IPS-15b (cell line): ENCODE results near the gene DGUOK.

Source experiments
- H3K27me3 ChIP-seq: one replicate; pipeline ENCODE4 v1.6.1; 2013; ENCODE audit warnings: low read length; ENCODE audit not compliant: control insufficient read depth, insufficient read depth
- H3K36me3 ChIP-seq: one replicate; pipeline ENCODE4 v1.6.1; 2013; ENCODE audit warnings: low read length; ENCODE audit not compliant: control insufficient read depth, insufficient read depth
- H3K4me1 ChIP-seq: one replicate; pipeline ENCODE4 v1.6.1; 2013; ENCODE audit warnings: mild to moderate bottlenecking, low read length; ENCODE audit not compliant: control insufficient read depth, insufficient read depth
- H3K4me3 ChIP-seq: one replicate; pipeline ENCODE4 v1.5.1; 2013; ENCODE audit warnings: low read depth, low read length
- H3K9ac ChIP-seq: one replicate; pipeline ENCODE4 v1.6.1; 2013; ENCODE audit warnings: low read depth, mild to moderate bottlenecking, low read length
- H3K9me3 ChIP-seq: one replicate; pipeline ENCODE4 v1.6.1; 2013; ENCODE audit warnings: mild to moderate bottlenecking, low read length; ENCODE audit not compliant: control insufficient read depth, insufficient read depth

Gene DGUOK

DNA sequence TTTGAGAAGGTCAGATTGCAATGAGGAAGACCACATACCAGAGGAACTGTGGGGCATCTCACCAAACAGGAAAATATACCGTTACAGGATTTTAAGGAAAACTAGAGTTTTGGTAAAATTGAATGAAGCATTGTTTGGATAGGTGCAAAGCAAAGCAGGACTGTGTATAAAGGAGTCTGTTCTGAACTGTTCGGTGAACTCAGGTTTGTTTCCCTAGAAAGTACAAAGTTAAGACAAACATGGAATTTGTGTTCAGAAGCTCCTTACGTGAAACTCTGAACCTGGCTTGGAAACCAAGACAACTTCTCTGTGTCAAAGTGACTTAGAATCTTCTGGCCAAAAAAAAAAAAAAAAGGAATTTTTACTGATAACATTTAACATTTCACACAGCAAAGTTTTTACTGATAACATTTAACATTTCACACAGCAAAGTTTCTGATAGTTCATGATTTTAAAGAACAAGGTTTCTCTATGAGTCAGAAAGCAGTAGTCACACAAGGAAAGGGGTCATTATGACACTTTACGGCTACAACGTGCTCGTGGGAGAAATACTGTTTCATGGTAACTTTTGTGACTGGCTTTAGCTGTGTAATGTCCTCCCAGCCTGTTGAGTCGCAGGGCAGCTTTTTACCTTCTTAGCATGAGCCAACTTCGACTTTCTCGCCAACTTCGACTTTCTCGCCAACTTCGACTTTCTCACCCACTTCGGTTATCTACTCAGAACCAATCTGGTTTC, 36.9 kb downstream of the DGUOK start:
- Histone ChIP-seq H3K36me3 (no peaks in the 10 kb centered on the region), H3K9ac (no peak overlapping the region), H3K27me3 (peaks cover 3% of the 10 kb centered on the region), H3K9me3 (no peaks in the 10 kb centered on the region), H3K4me3 (no peak overlapping the region), H3K4me1 (peaks cover 2% of the 10 kb centered on the region)

DNA sequence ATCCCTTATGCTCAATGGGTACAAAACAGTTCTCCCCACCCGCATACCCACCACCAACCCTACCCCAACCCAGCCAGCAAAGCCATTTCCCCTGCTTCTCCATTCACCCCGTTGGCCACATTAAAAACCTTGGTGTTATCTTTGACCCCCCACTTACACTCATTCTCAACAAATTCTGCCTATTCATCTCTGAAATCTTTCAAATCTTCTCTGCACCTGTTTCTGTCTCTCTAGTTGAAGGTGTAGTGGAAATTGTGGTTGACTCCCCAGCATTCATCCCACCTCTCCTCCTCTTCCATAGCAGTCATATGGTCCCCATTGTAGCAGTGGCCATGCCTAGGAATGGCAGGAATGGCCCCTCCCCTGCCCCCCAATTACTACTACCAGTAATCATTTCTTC, 37.5 kb downstream of the DGUOK start:
- H3K27me3 ChIP-seq: peaks cover 3% of the 10 kb centered on the region
- H3K4me3 ChIP-seq: no peak overlapping the region
- H3K4me1 ChIP-seq: peaks cover 2% of the 10 kb centered on the region
- H3K9me3 ChIP-seq: no peaks in the 10 kb centered on the region
- H3K9ac ChIP-seq: no peak overlapping the region
- H3K36me3 ChIP-seq: no peaks in the 10 kb centered on the region

DNA sequence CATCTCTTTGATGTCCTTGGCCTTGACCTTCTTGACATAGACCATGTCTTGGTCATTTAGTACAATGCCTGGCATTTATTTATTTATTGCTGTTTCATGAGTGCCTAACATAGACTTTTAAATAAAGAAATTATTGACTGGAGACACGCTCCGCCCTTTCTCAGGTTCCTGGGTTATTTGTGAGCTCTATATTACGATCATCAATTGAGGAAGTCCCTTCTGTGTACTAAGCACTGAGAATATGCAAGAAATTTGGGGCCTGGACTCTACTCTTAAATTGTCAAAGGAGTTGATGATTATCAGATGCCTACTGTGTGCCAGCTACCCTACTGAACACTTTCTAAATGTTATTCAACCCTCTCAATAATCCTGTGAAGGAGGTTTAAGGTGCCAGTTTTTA, 38.4 kb downstream of the DGUOK start:
- Histone ChIP-seq H3K4me1 (peaks cover 2% of the 10 kb centered on the region), H3K9ac (no peak overlapping the region), H3K27me3 (peaks cover 3% of the 10 kb centered on the region), H3K4me3 (no peak overlapping the region), H3K9me3 (no peaks in the 10 kb centered on the region), H3K36me3 (no peaks in the 10 kb centered on the region)

GRCh38 chr2:73968357-73968937, 41.8 kb downstream of the DGUOK start:
- Histone ChIP-seq H3K36me3 (no peaks in the 10 kb centered on the region), H3K4me3 (no peak overlapping the region)

GRCh38 chr2:73969356-73969755, 42.7 kb downstream of the DGUOK start:
- Histone ChIP-seq H3K4me1 (peaks cover 7% of the 10 kb centered on the region), H3K27me3 (peaks cover 3% of the 10 kb centered on the region), H3K4me3 (no peak overlapping the region), H3K9me3 (no peaks in the 10 kb centered on the region), H3K36me3 (no peaks in the 10 kb centered on the region), H3K9ac (no peak overlapping the region)

More at GRCh38 chr2:73968357-73968937, 41.8 kb downstream of the DGUOK start:
- Histone ChIP-seq H3K27me3 (peaks cover 3% of the 10 kb centered on the region), H3K9ac (no peak overlapping the region), H3K4me1 (peaks cover 7% of the 10 kb centered on the region), H3K9me3 (no peaks in the 10 kb centered on the region)

DNA sequence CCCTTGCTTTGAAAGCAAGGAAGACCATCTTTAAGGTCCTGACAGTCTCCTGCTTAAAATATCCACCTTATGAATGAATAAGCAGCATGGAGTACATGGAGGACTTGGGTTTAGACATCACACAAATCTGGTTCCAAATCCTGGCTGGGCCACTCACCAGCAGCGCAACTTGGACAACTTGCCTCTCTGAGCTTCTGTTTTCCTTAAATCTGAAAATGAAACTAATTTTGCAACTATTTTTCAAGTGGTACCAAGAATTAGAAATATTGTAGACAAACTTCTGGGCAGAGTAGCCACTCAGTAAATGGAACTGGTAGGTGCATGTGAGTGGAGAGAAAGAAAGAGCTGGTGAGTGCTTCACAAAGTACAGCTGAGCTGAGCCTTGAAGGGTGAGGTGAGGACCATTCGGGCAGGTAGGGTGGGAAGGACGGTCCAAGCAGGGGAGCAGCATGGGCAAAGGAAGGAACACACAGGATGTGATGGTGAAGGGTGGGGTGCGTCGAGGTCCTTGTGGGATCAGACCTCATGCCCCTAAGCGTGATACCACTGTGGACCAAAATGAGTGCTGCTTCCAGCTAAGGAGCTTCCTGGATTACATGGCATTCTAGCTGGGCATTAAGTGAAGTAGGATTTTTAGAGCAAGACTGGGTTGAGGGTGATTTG, 43.6 kb downstream of the DGUOK start:
- Histone ChIP-seq H3K27me3 (peaks cover 3% of the 10 kb centered on the region), H3K9ac (no peak overlapping the region), H3K4me3 (no peak overlapping the region), H3K9me3 (no peaks in the 10 kb centered on the region), H3K36me3 (no peaks in the 10 kb centered on the region), H3K4me1 (peaks cover 7% of the 10 kb centered on the region)

- Histone ChIP-seq H3K4me3 (no peak overlapping the region), H3K9me3 (no peaks in the 10 kb centered on the region), H3K9ac (no peak overlapping the region), H3K36me3 (no peaks in the 10 kb centered on the region), H3K27me3 (peaks cover 3% of the 10 kb centered on the region), H3K4me1 (peaks cover 7% of the 10 kb centered on the region)
Observed at GRCh38 chr2:73970850-73971471, 44.3 kb downstream of the DGUOK start.

DNA sequence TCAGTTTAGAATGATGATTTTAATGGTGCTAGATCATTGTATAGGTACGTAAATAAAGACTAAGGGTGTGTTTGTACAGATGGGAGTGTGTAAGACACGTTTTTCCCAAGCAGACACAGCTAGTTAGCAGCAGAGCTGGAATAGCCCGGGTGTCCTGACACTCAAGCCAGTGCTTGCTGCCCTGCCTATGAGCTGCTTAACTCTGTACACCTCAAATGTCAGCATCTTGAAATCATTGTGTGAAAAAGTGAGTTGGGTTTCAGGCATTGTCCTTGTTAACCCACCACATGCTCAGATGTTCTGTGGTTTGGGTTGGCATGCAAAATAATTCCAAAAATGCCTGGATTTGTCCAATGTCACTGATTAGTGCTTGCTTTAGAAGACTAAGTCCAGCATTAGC, 45.0 kb downstream of the DGUOK start:
- Histone ChIP-seq H3K36me3 (no peaks in the 10 kb centered on the region), H3K4me1 (peaks cover 7% of the 10 kb centered on the region), H3K9me3 (no peaks in the 10 kb centered on the region), H3K4me3 (no peak overlapping the region), H3K9ac (no peak overlapping the region), H3K27me3 (peaks cover 3% of the 10 kb centered on the region)

DNA sequence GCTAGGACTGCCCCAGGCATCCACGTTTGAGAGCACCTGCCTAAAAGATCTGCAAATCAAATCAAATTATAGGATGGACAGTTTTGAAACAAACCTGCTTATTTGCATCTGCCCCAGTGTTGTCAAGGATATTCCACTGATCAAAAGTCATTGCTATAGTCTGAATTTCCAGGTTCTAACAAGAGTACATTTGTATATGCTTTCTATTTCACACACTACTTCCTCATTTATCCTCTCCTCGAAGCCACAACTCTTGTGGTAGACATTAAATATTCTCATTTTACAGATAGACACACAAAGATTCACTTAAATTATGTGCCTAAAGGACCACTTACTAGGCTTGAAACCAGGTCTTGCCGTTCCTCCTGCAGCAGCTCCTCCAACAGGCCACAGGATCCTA, 46.2 kb downstream of the DGUOK start:
- H3K27me3 ChIP-seq: peaks cover 10% of the 10 kb centered on the region
- no peaks in the 10 kb centered on the region for H3K36me3 ChIP-seq
- H3K9ac ChIP-seq: no peak overlapping the region
- peaks cover 7% of the 10 kb centered on the region for H3K4me1 ChIP-seq
- H3K9me3 ChIP-seq: no peaks in the 10 kb centered on the region
- no peak overlapping the region for H3K4me3 ChIP-seq

DNA sequence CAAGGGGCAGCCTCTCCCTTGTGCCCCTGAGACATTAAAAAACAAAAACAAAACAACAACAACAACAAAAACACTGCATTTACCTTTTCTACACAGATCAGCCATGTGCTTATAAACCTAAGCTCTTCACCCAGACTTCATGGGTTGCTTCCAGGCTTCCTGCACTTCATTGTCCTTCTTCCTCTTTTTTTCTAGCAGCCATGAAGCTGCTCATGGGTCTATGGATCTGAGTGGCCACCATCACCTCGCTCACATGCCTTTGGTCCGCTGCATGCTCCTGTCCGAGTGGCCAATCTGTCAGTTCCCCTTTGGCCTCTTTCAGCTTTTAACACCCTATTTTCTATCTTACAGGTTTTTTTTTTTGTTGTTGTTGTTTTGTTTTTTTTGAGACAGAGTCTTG, 49.1 kb downstream of the DGUOK start:
- H3K27me3 ChIP-seq: peaks cover 38% of the 10 kb centered on the region
- H3K36me3 ChIP-seq: no peaks in the 10 kb centered on the region
- H3K4me1 ChIP-seq: peaks cover 14% of the 10 kb centered on the region
- no peak overlapping the region for H3K4me3 ChIP-seq
- H3K9ac ChIP-seq: no peak overlapping the region
- no peaks in the 10 kb centered on the region for H3K9me3 ChIP-seq

- Histone ChIP-seq H3K36me3 (no peaks in the 10 kb centered on the region), H3K9me3 (no peaks in the 10 kb centered on the region), H3K27me3 (peaks cover 46% of the 10 kb centered on the region), H3K4me1 (peaks cover 15% of the 10 kb centered on the region), H3K4me3 (no peak overlapping the region), H3K9ac (no peak overlapping the region)
Observed at GRCh38 chr2:73976803-73977202, 50.1 kb downstream of the DGUOK start.
